Measurements from ENCODE around the gene N4BP3. TPM values are rescaled to one million over a fixed set of nuclear protein-coding genes. Genes with fewer than 3 reads are reported as not detected.

N4BP3 gene
- total RNA-seq, 1 experiment from 2014 or later = 0.33 TPM

GRCh38 chr5:178122346-178122745 lies 9.0 kb downstream of the N4BP3 start:
- BruUV-seq (replicated peaks) = no TSS peak
- Mint-ChIP-seq H3K27me3 (ENCODE audit: insufficient read depth, unreplicated experiment) (no peaks in the 10 kb centered on the region), H3K36me3 (ENCODE audit: insufficient read depth, unreplicated experiment) (no peaks in the 10 kb centered on the region), H3K27ac (ENCODE audit: low read depth, unreplicated experiment) (no peak overlapping the region), H3K4me1 (ENCODE audit: insufficient read depth, unreplicated experiment) (no peaks in the 10 kb centered on the region), H3K9me3 (ENCODE audit: unreplicated experiment) (no peaks in the 10 kb centered on the region), H3K4me3 (ENCODE audit: unreplicated experiment) (no peak overlapping the region)
- no peak for DNase-seq (ENCODE audit: unreplicated experiment)
- ChIA-PET POLR2A (no interaction called here), CTCF (interaction anchor here (0.7 to 3.1 kb wide), 4 partner anchors 15 to 168 kb away, joined by 3 to 11 read pairs (median 4); no protein-coding TSS in a partner anchor)
- no peak for TF ChIP-seq CTCF (IDR thresholded peaks at IDR 0.05; ENCODE audit: unreplicated experiment)
- intact Hi-C loops (cut with micrococcal nuclease) = no loop called here

- H3K36me3 Mint-ChIP-seq (ENCODE audit: insufficient read depth, unreplicated experiment) = no peaks in the 10 kb centered on the region
- no TSS peak for BruUV-seq (replicated peaks)
- no peak for TF ChIP-seq CTCF (IDR thresholded peaks at IDR 0.05; ENCODE audit: unreplicated experiment)
- H3K9me3 Mint-ChIP-seq (ENCODE audit: unreplicated experiment) = no peaks in the 10 kb centered on the region
- peak; percentile 37 for DNase-seq (ENCODE audit: unreplicated experiment)
- H3K27me3 Mint-ChIP-seq (ENCODE audit: insufficient read depth, unreplicated experiment) = no peaks in the 10 kb centered on the region
- intact Hi-C loops (cut with micrococcal nuclease) = no loop called here
- POLR2A ChIA-PET = no interaction called here
- CTCF ChIA-PET = interaction anchor here (0.8 to 3.1 kb wide), 5 partner anchors 12 to 48 kb away, joined by 3 to 11 read pairs (median 5); no protein-coding TSS in a partner anchor
- no peak overlapping the region for H3K27ac Mint-ChIP-seq (ENCODE audit: low read depth, unreplicated experiment)
- no peaks in the 10 kb centered on the region for H3K4me1 Mint-ChIP-seq (ENCODE audit: insufficient read depth, unreplicated experiment)
- H3K4me3 Mint-ChIP-seq (ENCODE audit: unreplicated experiment) = no peak overlapping the region
Measured at GRCh38 chr5:178123094-178123965, 10.0 kb downstream of the N4BP3 start.

GRCh38 chr5:178123966-178124925 lies 10.9 kb downstream of the N4BP3 start:
- no peak overlapping the region for H3K27ac Mint-ChIP-seq (ENCODE audit: low read depth, unreplicated experiment)
- H3K27me3 Mint-ChIP-seq (ENCODE audit: insufficient read depth, unreplicated experiment) = no peaks in the 10 kb centered on the region
- no TSS peak for BruUV-seq (replicated peaks)
- no peaks in the 10 kb centered on the region for H3K9me3 Mint-ChIP-seq (ENCODE audit: unreplicated experiment)
- CTCF ChIA-PET = interaction anchor here (0.9 to 3.1 kb wide), 4 partner anchors 13 to 616 kb away, joined by 3 to 11 read pairs (median 5); no protein-coding TSS in a partner anchor
- POLR2A ChIA-PET = no interaction called here
- TF ChIP-seq CTCF (IDR thresholded peaks at IDR 0.05; ENCODE audit: unreplicated experiment) = no peak
- H3K36me3 Mint-ChIP-seq (ENCODE audit: insufficient read depth, unreplicated experiment) = no peaks in the 10 kb centered on the region
- intact Hi-C loops (cut with micrococcal nuclease) = no loop called here
- DNase-seq (ENCODE audit: unreplicated experiment) = no peak
- H3K4me1 Mint-ChIP-seq (ENCODE audit: insufficient read depth, unreplicated experiment) = no peaks in the 10 kb centered on the region
- H3K4me3 Mint-ChIP-seq (ENCODE audit: unreplicated experiment) = no peak overlapping the region
